GM23248 (cell line): ENCODE measurements around the gene FAM120A. TPM values are rescaled to one million over a fixed set of nuclear protein-coding genes. Genes with fewer than 3 reads are reported as not detected.

Source experiments
- DNase-seq: peaks from one replicate; pipeline ENCODE4 v3.0.0-alpha.2; 2015
- H2AFZ ChIP-seq: fragments of 200-600 bp; sonication (generic); 2 replicates; pipeline ENCODE4 v1.6.1; 2016; ENCODE audit warnings: antibody characterized with exemption
- H3F3A ChIP-seq: fragments of 200-600 bp; sonication (generic); 2 replicates; pipeline ENCODE4 v1.6.1; 2016; ENCODE audit warnings: mild to moderate bottlenecking, antibody characterized with exemption, mixed run types; ENCODE audit not compliant: insufficient read depth
- H3K27ac ChIP-seq: fragments of 200-600 bp; sonication (generic); 2 replicates; pipeline ENCODE4 v1.5.1; 2016; ENCODE audit warnings: mild to moderate bottlenecking
- H3K27me3 ChIP-seq: fragments of 200-600 bp; sonication (generic); replicated peaks from 2 replicates; pipeline ENCODE4 v1.6.1; 2016; ENCODE audit warnings: mild to moderate bottlenecking; ENCODE audit not compliant: insufficient read depth
- H3K36me3 ChIP-seq: fragments of 200-600 bp; sonication (generic); 2 replicates; pipeline ENCODE4 v1.6.1; 2016; ENCODE audit warnings: low read depth, mild to moderate bottlenecking
- H3K4me1 ChIP-seq: fragments of 200-600 bp; sonication (generic); 2 replicates; pipeline ENCODE4 v1.6.1; 2016; ENCODE audit warnings: mild to moderate bottlenecking; ENCODE audit not compliant: insufficient read depth
- H3K4me2 ChIP-seq: fragments of 200-600 bp; sonication (generic); one replicate; pipeline ENCODE4 v1.6.1; 2016; ENCODE audit warnings: mild to moderate bottlenecking; ENCODE audit not compliant: unreplicated experiment
- H3K4me3 ChIP-seq: fragments of 200-600 bp; sonication (generic); 2 replicates; pipeline ENCODE4 v1.5.1; 2016; ENCODE audit warnings: mild to moderate bottlenecking
- H3K79me2 ChIP-seq: fragments of 200-600 bp; sonication (generic); 2 replicates; pipeline ENCODE4 v1.6.1; 2016; ENCODE audit warnings: mild to moderate bottlenecking; ENCODE audit not compliant: insufficient read depth
- H3K9ac ChIP-seq: fragments of 200-600 bp; sonication (generic); 2 replicates; pipeline ENCODE4 v1.6.1; 2016; ENCODE audit warnings: mild to moderate bottlenecking
- H3K9me2 ChIP-seq: fragments of 200-600 bp; sonication (generic); 2 replicates; pipeline ENCODE4 v1.6.1; 2016; ENCODE audit warnings: mixed run types, mild to moderate bottlenecking, moderate library complexity; ENCODE audit not compliant: insufficient read depth
- H3K9me3 ChIP-seq: fragments of 200-600 bp; sonication (generic); one replicate; pipeline ENCODE4 v1.6.1; 2017; ENCODE audit warnings: low read depth
- H4K20me1 ChIP-seq: fragments of 200-600 bp; sonication (generic); 2 replicates; pipeline ENCODE4 v1.6.0; 2016; ENCODE audit not compliant: insufficient read depth
- EZH2 ChIP-seq: fragments of 200-600 bp; sonication (generic); IDR thresholded peaks from 2 replicates; pipeline ENCODE4 v1.6.1; 2018; ENCODE audit warnings: antibody characterized with exemption, mild to moderate bottlenecking; ENCODE audit not compliant: insufficient read depth, poor library complexity, severe bottlenecking
- EZH2phosphoT487 ChIP-seq: fragments of 200-600 bp; sonication (generic); IDR thresholded peaks from 2 replicates; pipeline ENCODE4 v1.6.1; 2018; ENCODE audit warnings: antibody characterized with exemption, moderate library complexity, mild to moderate bottlenecking, low read depth; ENCODE audit not compliant: insufficient read depth
- WGBS, 2 experiments: methylation state at CpG; one replicate each; pipeline ENCODE4 v1.1.6; 2015 to 2017; ENCODE audit warnings: low lambda C conversion rate in 2 of 2, low coverage in 1 of 2; ENCODE audit errors: missing lambda C conversion rate in 2 of 2; 5-methylcytosine and 5-hydroxymethylcytosine counted together
- in situ Hi-C: fragments of 300-500 bp; cut with MboI; formaldehyde crosslinking; loops from 2 replicates; pipeline ENCODE4 v1.15.0; 2020
- polyA plus RNA-seq: library from polyadenylated mRNA; unstranded; fragments of >200 nt; fragmentation: Nextera tagmentation; extraction: Ambion mirVana; gene quantifications from 2 replicates; pipeline ENCODE4 v1.2.1, GENCODE V29; 2016
- total RNA-seq: library from RNA; depleted of rRNA; stranded (reverse); fragments of >200 nt; shearing (Covaris generic); gene quantifications from 2 replicates; pipeline ENCODE4 v1.2.3, GENCODE V29; 2014

The FAM120A gene
- total and polyA plus RNA-seq, 2 experiments from 2014 or later, result 28.9 to 90.5 TPM

- no peak for TF ChIP-seq EZH2phosphoT487
- no peak for TF ChIP-seq EZH2
- DNase-seq, result no peak
- Histone ChIP-seq H3K4me1 (no peaks in the 10 kb centered on the region), H3K36me3 (0 out of 2 replicates have a peak, but pooled peaks cover 4% of the 10 kb centered on the region), H3K4me2 (no peak overlapping the region), H3K27ac (no peak overlapping the region), H3K79me2 (peaks cover 100% of the 10 kb centered on the region), H3K9me3 (no peaks in the 10 kb centered on the region), H4K20me1 (no peaks in the 10 kb centered on the region; the same call in 1 of the 2 replicates), H3K9me2 (no peaks in the 10 kb centered on the region), H2AFZ (no peak overlapping the region), H3F3A (no peaks in the 10 kb centered on the region), H3K27me3 (no peaks in the 10 kb centered on the region), H3K9ac (no peak overlapping the region), H3K4me3 (no peak overlapping the region)
- WGBS, 2 experiments, result 96 to 98% methylated on average over 3 of the region's 3 CpGs
- in situ Hi-C loops, result no loop called here
Measured at GRCh38 chr9:93491593-93492232, 40.2 kb downstream of the FAM120A start.

GRCh38 chr9:93492327-93492726 is 40.8 kb downstream of the FAM120A start:
- no peak overlapping the region for H3K27ac ChIP-seq
- H3K9me3 ChIP-seq, result no peaks in the 10 kb centered on the region
- DNase-seq, result no peak
- no peak overlapping the region for H3K9ac ChIP-seq
- H4K20me1 ChIP-seq, result no peaks in the 10 kb centered on the region; the same call in 1 of the 2 replicates
- 63 to 72% methylated on average over 5 of the region's 5 CpGs for WGBS, 2 experiments
- H3K36me3 ChIP-seq, result 0 out of 2 replicates have a peak, but pooled peaks cover 7% of the 10 kb centered on the region
- in situ Hi-C loops, result no loop called here
- H3K4me2 ChIP-seq, result no peak overlapping the region
- H3F3A ChIP-seq, result no peaks in the 10 kb centered on the region
- no peaks in the 10 kb centered on the region for H3K27me3 ChIP-seq
- no peak for TF ChIP-seq EZH2
- TF ChIP-seq EZH2phosphoT487, result no peak
- no peak overlapping the region for H2AFZ ChIP-seq
- H3K4me3 ChIP-seq, result no peak overlapping the region
- peaks cover 100% of the 10 kb centered on the region for H3K79me2 ChIP-seq
- H3K9me2 ChIP-seq, result no peaks in the 10 kb centered on the region
- no peaks in the 10 kb centered on the region for H3K4me1 ChIP-seq

GRCh38 chr9:93493949-93494348 is 42.5 kb downstream of the FAM120A start:
- no peaks in the 10 kb centered on the region for H3K9me3 ChIP-seq
- no peak for DNase-seq
- no peak overlapping the region for H3K4me3 ChIP-seq
- H3K27ac ChIP-seq, result no peak overlapping the region
- WGBS, 2 experiments, result 86 to 89% methylated on average over 12 of the region's 12 CpGs
- no peak overlapping the region for H3K4me2 ChIP-seq
- H3K4me1 ChIP-seq, result no peaks in the 10 kb centered on the region
- no peak overlapping the region for H2AFZ ChIP-seq
- no peak overlapping the region for H3K9ac ChIP-seq
- in situ Hi-C loops, result no loop called here
- TF ChIP-seq EZH2phosphoT487 (no peak), EZH2 (no peak)
- no peaks in the 10 kb centered on the region for H3K27me3 ChIP-seq
- no peaks in the 10 kb centered on the region for H3K9me2 ChIP-seq
- H3K36me3 ChIP-seq, result peaks cover 23% of the 10 kb centered on the region; the same call in 1 of the 2 replicates
- H3K79me2 ChIP-seq, result peaks cover 100% of the 10 kb centered on the region
- H4K20me1 ChIP-seq, result no peaks in the 10 kb centered on the region; the same call in 1 of the 2 replicates
- no peaks in the 10 kb centered on the region for H3F3A ChIP-seq

GRCh38 chr9:93496285-93496684 is 44.8 kb downstream of the FAM120A start:
- in situ Hi-C loops, result no loop called here
- H3K9me3 ChIP-seq, result no peaks in the 10 kb centered on the region
- H3K27ac ChIP-seq, result no peak overlapping the region
- no peaks in the 10 kb centered on the region for H3K4me1 ChIP-seq
- DNase-seq, result peak; percentile 24
- H3K4me2 ChIP-seq, result no peak overlapping the region
- no peak overlapping the region for H2AFZ ChIP-seq
- H3K9ac ChIP-seq, result no peak overlapping the region
- H3K36me3 ChIP-seq, result peaks cover 27% of the 10 kb centered on the region
- peaks cover 100% of the 10 kb centered on the region for H3K79me2 ChIP-seq
- WGBS, 2 experiments, result 54 to 61% methylated on average over 3 of the region's 3 CpGs
- TF ChIP-seq EZH2phosphoT487 (no peak), EZH2 (no peak)
- no peaks in the 10 kb centered on the region for H3F3A ChIP-seq
- H3K9me2 ChIP-seq, result no peaks in the 10 kb centered on the region
- no peaks in the 10 kb centered on the region; the same call in 1 of the 2 replicates for H4K20me1 ChIP-seq
- no peak overlapping the region for H3K4me3 ChIP-seq
- no peaks in the 10 kb centered on the region for H3K27me3 ChIP-seq
